Mesenchymal stem cell (in vitro differentiated cells and primary cell): ENCODE data around the gene CRACDL.

Experiments
- DNase-seq: peaks from one replicate; pipeline ENCODE4 v3.0.0-alpha.2; 2013
- H2AFZ ChIP-seq: one replicate; pipeline ENCODE4 v1.6.1; 2013; ENCODE audit warnings: low read depth, mild to moderate bottlenecking, control low read depth, inconsistent platforms, low read length, moderate library complexity
- H2AK5ac ChIP-seq: 2 replicates; pipeline ENCODE4 v1.6.1; 2013; ENCODE audit warnings: low read length, moderate library complexity, mild to moderate bottlenecking, inconsistent platforms; ENCODE audit not compliant: severe bottlenecking
- H2BK120ac ChIP-seq: one replicate; pipeline ENCODE4 v1.6.1; 2013; ENCODE audit warnings: low read depth, mild to moderate bottlenecking, inconsistent platforms, low read length, moderate library complexity
- H2BK12ac ChIP-seq, 2 experiments: one replicate each; pipeline ENCODE4 v1.6.1; 2013; ENCODE audit warnings: inconsistent platforms in 2 of 2, low read length in 2 of 2, mild to moderate bottlenecking in 2 of 2, moderate library complexity in 2 of 2, control low read depth in 1 of 2
- H2BK15ac ChIP-seq: one replicate; pipeline ENCODE4 v1.6.1; 2013; ENCODE audit warnings: mild to moderate bottlenecking, low read depth, inconsistent platforms; ENCODE audit not compliant: poor library complexity, severe bottlenecking
- H2BK5ac ChIP-seq: 2 replicates; pipeline ENCODE4 v1.6.1; 2013; ENCODE audit warnings: low read depth, mild to moderate bottlenecking, low read length, control low read depth, inconsistent platforms; ENCODE audit not compliant: poor library complexity, severe bottlenecking
- H3K14ac ChIP-seq, 2 experiments: one replicate each; pipeline ENCODE4 v1.6.1; 2013; ENCODE audit warnings: inconsistent platforms in 2 of 2, low read length in 2 of 2, control low read depth in 1 of 2, mild to moderate bottlenecking in 1 of 2, moderate library complexity in 1 of 2
- H3K18ac ChIP-seq, 2 experiments: one replicate each; pipeline ENCODE4 v1.6.1; 2013; ENCODE audit warnings: inconsistent platforms in 2 of 2, low read length in 2 of 2, control low read depth in 1 of 2, low read depth in 1 of 2, mild to moderate bottlenecking in 1 of 2
- H3K23ac ChIP-seq, 2 experiments: one replicate each; pipeline ENCODE4 v1.6.1; 2013; ENCODE audit warnings: inconsistent platforms in 2 of 2, low read length in 2 of 2, mild to moderate bottlenecking in 2 of 2, moderate library complexity in 2 of 2, control low read depth in 1 of 2
- H3K27ac ChIP-seq: 2 replicates; pipeline ENCODE4 v1.5.1; 2013; ENCODE audit warnings: mild to moderate bottlenecking, moderate library complexity, low read length, control low read depth, inconsistent platforms; ENCODE audit not compliant: poor library complexity, severe bottlenecking
- H3K27me3 ChIP-seq, 2 experiments: 2 replicates each; pipeline versions ENCODE4 v1.6.1 to v1.7.0; 2013; ENCODE audit warnings: low read length in 2 of 2, mild to moderate bottlenecking in 2 of 2, moderate library complexity in 2 of 2, control low read depth in 1 of 2, inconsistent platforms in 1 of 2; ENCODE audit not compliant: control insufficient read depth in 1 of 2, insufficient read depth in 1 of 2
- H3K36me3 ChIP-seq, 2 experiments: 2 replicates each; pipeline versions ENCODE4 v1.6.1 to v1.7.0; 2013; ENCODE audit warnings: low read length in 2 of 2, control low read depth in 1 of 2, inconsistent platforms in 1 of 2, low read depth in 1 of 2, mild to moderate bottlenecking in 1 of 2; ENCODE audit not compliant: insufficient read depth in 2 of 2, control insufficient read depth in 1 of 2
- H3K4ac ChIP-seq, 2 experiments: one replicate each; pipeline ENCODE4 v1.6.1; 2013; ENCODE audit warnings: inconsistent platforms in 2 of 2, low read length in 2 of 2, mild to moderate bottlenecking in 2 of 2, moderate library complexity in 2 of 2, control low read depth in 1 of 2, low read depth in 1 of 2
- H3K4me1 ChIP-seq: 2 replicates; pipeline ENCODE4 v1.6.1; 2013; ENCODE audit warnings: low read depth, low read length, control low read depth; ENCODE audit not compliant: control insufficient read depth, insufficient read depth
- H3K4me2 ChIP-seq: 2 replicates; pipeline ENCODE4 v1.6.1; 2013; ENCODE audit warnings: low read length, mild to moderate bottlenecking, inconsistent platforms; ENCODE audit not compliant: poor library complexity, severe bottlenecking
- H3K4me3 ChIP-seq, 2 experiments: 2 replicates each; pipeline versions ENCODE4 v1.5.1 to v1.7.0; 2013; ENCODE audit warnings: low read length in 2 of 2, mild to moderate bottlenecking in 2 of 2, control low read depth in 1 of 2, low read depth in 1 of 2; ENCODE audit not compliant: insufficient read depth in 1 of 2
- H3K79me1 ChIP-seq: replicated peaks from 2 replicates; pipeline ENCODE4 v1.6.1; 2013; ENCODE audit warnings: mild to moderate bottlenecking, control low read depth, low read length, inconsistent platforms; ENCODE audit not compliant: poor library complexity, severe bottlenecking
- H3K9ac ChIP-seq: 2 replicates; pipeline ENCODE4 v1.7.0; 2013; ENCODE audit warnings: mild to moderate bottlenecking, low read length, moderate library complexity
- H3K9me3 ChIP-seq: 2 replicates; pipeline ENCODE4 v1.7.0; 2013; ENCODE audit warnings: mild to moderate bottlenecking, low read length; ENCODE audit not compliant: control insufficient read depth
- H4K8ac ChIP-seq: one replicate; pipeline ENCODE4 v1.6.1; 2013; ENCODE audit warnings: inconsistent platforms, mild to moderate bottlenecking, low read length, moderate library complexity
- H4K91ac ChIP-seq: one replicate; pipeline ENCODE4 v1.6.1; 2013; ENCODE audit warnings: mild to moderate bottlenecking, low read length, inconsistent platforms
- WGBS: methylation state at CpG from one replicate; pipeline ENCODE4 v1.1.7; 2013; ENCODE audit warnings: mixed read lengths; 5-methylcytosine and 5-hydroxymethylcytosine counted together

The CRACDL gene

GRCh38 chr2:98917031-98917471 is 19.0 kb downstream of the CRACDL start:
- Histone ChIP-seq H2BK120ac (no peak overlapping the region), H3K27me3 (peaks cover 0 to 13% of the 10 kb centered on the region in 2 experiments), H4K91ac (no peak overlapping the region), H2BK5ac (no peak overlapping the region), H3K36me3 (peaks cover 0 to 3% of the 10 kb centered on the region in 2 experiments), H3K9me3 (no peaks in the 10 kb centered on the region), H3K9ac (peak overlapping the region; percentile 10), H3K79me1 (no peaks in the 10 kb centered on the region), H3K18ac (no peak overlapping the region), H2AFZ (no peak overlapping the region), H2AK5ac (no peak overlapping the region), H2BK12ac (no peak overlapping the region), H3K4me3 (no peak overlapping the region), H3K27ac (peak overlapping the region; percentile 68), H3K23ac (no peak overlapping the region), H3K14ac (no peak overlapping the region), H2BK15ac (no peak overlapping the region), H3K4ac (no peak overlapping the region), H3K4me2 (no peak overlapping the region), H3K4me1 (peaks cover 25% of the 10 kb centered on the region), H4K8ac (no peak overlapping the region)
- peak; percentile 47 for DNase-seq
- WGBS: 23% methylated on average over 2 of the region's 4 CpGs

GRCh38 chr2:98915751-98916358 is 20.2 kb downstream of the CRACDL start:
- Histone ChIP-seq H3K9ac (no peak overlapping the region), H2BK12ac (no peak overlapping the region), H3K9me3 (no peaks in the 10 kb centered on the region), H3K27me3 (peaks cover 0 to 5% of the 10 kb centered on the region in 2 experiments), H2AK5ac (peak overlapping the region; percentile 66), H2AFZ (no peak overlapping the region), H2BK120ac (no peak overlapping the region), H3K23ac (no peak overlapping the region), H3K14ac (peak overlapping the region in 1 of 2 experiments; percentile 39), H3K18ac (no peak overlapping the region), H3K36me3 (peaks cover 0 to 3% of the 10 kb centered on the region in 2 experiments), H3K4me2 (no peak overlapping the region), H3K79me1 (no peaks in the 10 kb centered on the region), H4K8ac (no peak overlapping the region), H3K4me3 (no peak overlapping the region), H3K27ac (no peak overlapping the region), H3K4ac (no peak overlapping the region), H3K4me1 (peaks cover 35% of the 10 kb centered on the region), H2BK5ac (no peak overlapping the region), H4K91ac (no peak overlapping the region), H2BK15ac (no peak overlapping the region)
- 90% methylated on average over 9 of the region's 9 CpGs for WGBS
- no peak for DNase-seq

GRCh38 chr2:98914713-98915580 is 21.1 kb downstream of the CRACDL start:
- 86% methylated on average over 10 of the region's 10 CpGs for WGBS
- no peaks in the 10 kb centered on the region for H3K27me3 ChIP-seq
- DNase-seq: no peak
- H2AK5ac ChIP-seq: peak overlapping the region; percentile 66
- H3K4me1 ChIP-seq: peaks cover 36% of the 10 kb centered on the region
- H4K91ac ChIP-seq: peak overlapping the region; percentile 11
- H2BK15ac ChIP-seq: no peak overlapping the region
- no peaks in the 10 kb centered on the region for H3K9me3 ChIP-seq
- H2BK5ac ChIP-seq: no peak overlapping the region
- no peaks in the 10 kb centered on the region for H3K79me1 ChIP-seq
- H3K27ac ChIP-seq: no peak overlapping the region
- peaks cover 0 to 3% of the 10 kb centered on the region in 2 experiments for H3K36me3 ChIP-seq
- no peak overlapping the region for H2BK120ac ChIP-seq
- H3K14ac ChIP-seq: peak overlapping the region in 1 of 2 experiments; percentile 88
- H2BK12ac ChIP-seq: no peak overlapping the region
- no peak overlapping the region for H3K4me2 ChIP-seq
- H2AFZ ChIP-seq: no peak overlapping the region
- no peak overlapping the region for H3K4ac ChIP-seq
- no peak overlapping the region for H4K8ac ChIP-seq
- no peak overlapping the region for H3K9ac ChIP-seq
- no peak overlapping the region for H3K4me3 ChIP-seq
- peak overlapping the region in 1 of 2 experiments; percentile 17 for H3K23ac ChIP-seq
- H3K18ac ChIP-seq: no peak overlapping the region
